ENCODE measurements around the gene FAH. TPM values are rescaled to one million over a fixed set of nuclear protein-coding genes. Genes with fewer than 3 reads are reported as not detected.

The FAH gene
- total RNA-seq, 1 donor = 17.7 TPM

DNA sequence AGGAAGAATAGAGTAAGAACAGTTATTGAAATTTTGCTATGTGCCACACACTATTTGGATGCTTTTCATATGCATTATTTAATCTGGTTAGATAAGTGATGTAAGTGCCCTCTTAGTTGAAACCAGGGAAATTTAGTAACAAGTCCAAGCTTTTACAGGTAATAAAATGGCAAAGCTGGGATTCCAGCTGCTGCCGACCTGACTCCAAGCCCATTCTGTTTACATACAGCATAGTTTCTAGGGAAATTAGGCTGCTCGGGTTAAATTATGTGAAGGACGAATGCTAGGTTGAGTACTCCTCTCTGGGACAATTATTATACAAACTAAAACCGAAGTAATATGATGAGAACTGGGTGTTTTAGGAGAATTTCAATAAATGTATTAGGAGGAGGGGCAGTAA lies 38.7 kb upstream of the FAH start:
- DNase-seq (ENCODE audit: insufficient read length, low spot score, missing footprints) = no peak
- Histone ChIP-seq H3K79me2 (ENCODE audit: insufficient read depth, low read length) (peaks cover 82% of the 10 kb centered on the region), H4K20me1 (ENCODE audit: insufficient read depth, low read length) (peaks cover 11% of the 10 kb centered on the region), H3K27me3 (ENCODE audit: insufficient read depth, low read length) (no peaks in the 10 kb centered on the region), H3K27ac (ENCODE audit: low read depth, low read length) (no peak overlapping the region), H3K4me3 (ENCODE audit: insufficient read depth, low read length) (no peak overlapping the region), H3K36me3 (ENCODE audit: insufficient read depth, low read length) (peaks cover 3% of the 10 kb centered on the region), H3K9me3 (ENCODE audit: low read depth, low read length) (no peaks in the 10 kb centered on the region), H3K4me2 (ENCODE audit: insufficient read depth, low read length) (no peak overlapping the region), H2AFZ (ENCODE audit: low read length) (no peak overlapping the region), H3K4me1 (ENCODE audit: insufficient read depth, low read length) (peaks cover 5% of the 10 kb centered on the region)
- TF ChIP-seq, protein P1, sequence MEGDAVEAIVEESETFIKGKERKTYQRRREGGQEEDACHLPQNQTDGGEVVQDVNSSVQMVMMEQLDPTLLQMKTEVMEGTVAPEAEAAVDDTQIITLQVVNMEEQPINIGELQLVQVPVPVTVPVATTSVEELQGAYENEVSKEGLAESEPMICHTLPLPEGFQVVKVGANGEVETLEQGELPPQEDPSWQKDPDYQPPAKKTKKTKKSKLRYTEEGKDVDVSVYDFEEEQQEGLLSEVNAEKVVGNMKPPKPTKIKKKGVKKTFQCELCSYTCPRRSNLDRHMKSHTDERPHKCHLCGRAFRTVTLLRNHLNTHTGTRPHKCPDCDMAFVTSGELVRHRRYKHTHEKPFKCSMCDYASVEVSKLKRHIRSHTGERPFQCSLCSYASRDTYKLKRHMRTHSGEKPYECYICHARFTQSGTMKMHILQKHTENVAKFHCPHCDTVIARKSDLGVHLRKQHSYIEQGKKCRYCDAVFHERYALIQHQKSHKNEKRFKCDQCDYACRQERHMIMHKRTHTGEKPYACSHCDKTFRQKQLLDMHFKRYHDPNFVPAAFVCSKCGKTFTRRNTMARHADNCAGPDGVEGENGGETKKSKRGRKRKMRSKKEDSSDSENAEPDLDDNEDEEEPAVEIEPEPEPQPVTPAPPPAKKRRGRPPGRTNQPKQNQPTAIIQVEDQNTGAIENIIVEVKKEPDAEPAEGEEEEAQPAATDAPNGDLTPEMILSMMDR (IDR thresholded peaks at IDR 0.05; ENCODE audit: extremely low read depth, low read depth, low read length) = no peak

GRCh38 chr15:80115021-80115420 lies 37.8 kb upstream of the FAH start:
- TF ChIP-seq, protein P1 (IDR thresholded peaks at IDR 0.05; ENCODE audit: extremely low read depth, low read depth, low read length) = no peak
- DNase-seq (ENCODE audit: insufficient read length, low spot score, missing footprints) = no peak
- no peaks in the 10 kb centered on the region for H3K27me3 ChIP-seq (ENCODE audit: insufficient read depth, low read length)

DNA sequence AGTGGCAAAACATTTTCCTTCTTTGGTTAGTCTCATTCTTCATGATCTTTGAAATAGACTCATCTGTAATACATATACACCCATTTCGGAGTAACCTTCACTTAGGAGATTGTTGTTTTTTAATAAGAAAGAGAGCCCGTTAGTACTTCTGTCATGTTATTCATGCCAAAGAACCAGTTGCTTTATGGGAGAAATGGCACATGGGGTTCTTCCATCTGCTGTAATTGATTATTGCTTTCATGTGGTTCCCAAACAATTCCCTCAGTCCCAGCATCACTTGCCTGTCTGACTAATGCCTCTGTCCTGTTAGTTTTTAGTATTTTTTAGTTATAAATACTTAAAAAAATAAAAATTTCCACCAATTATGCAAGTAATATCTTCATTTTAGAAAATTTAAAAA lies 33.8 kb upstream of the FAH start:
- TF ChIP-seq, protein P1 (IDR thresholded peaks at IDR 0.05; ENCODE audit: extremely low read depth, low read depth, low read length) = no peak
- no peak overlapping the region for H3K4me2 ChIP-seq (ENCODE audit: insufficient read depth, low read length)
- H4K20me1 ChIP-seq (ENCODE audit: insufficient read depth, low read length) = no peaks in the 10 kb centered on the region
- no peaks in the 10 kb centered on the region for H3K9me3 ChIP-seq (ENCODE audit: low read depth, low read length)
- peaks cover 18% of the 10 kb centered on the region for H3K36me3 ChIP-seq (ENCODE audit: insufficient read depth, low read length)
- no peak overlapping the region for H3K27ac ChIP-seq (ENCODE audit: low read depth, low read length)
- no peak overlapping the region for H3K4me3 ChIP-seq (ENCODE audit: insufficient read depth, low read length)
- H3K4me1 ChIP-seq (ENCODE audit: insufficient read depth, low read length) = no peaks in the 10 kb centered on the region
- H3K27me3 ChIP-seq (ENCODE audit: insufficient read depth, low read length) = no peaks in the 10 kb centered on the region
- H3K79me2 ChIP-seq (ENCODE audit: insufficient read depth, low read length) = peaks cover 60% of the 10 kb centered on the region
- DNase-seq (ENCODE audit: insufficient read length, low spot score, missing footprints) = no peak
- no peak overlapping the region for H2AFZ ChIP-seq (ENCODE audit: low read length)

More at GRCh38 chr15:80115021-80115420, 37.8 kb upstream of the FAH start:
- peaks cover 7% of the 10 kb centered on the region for H4K20me1 ChIP-seq (ENCODE audit: insufficient read depth, low read length)
- H3K4me2 ChIP-seq (ENCODE audit: insufficient read depth, low read length) = no peak overlapping the region
- peaks cover 5% of the 10 kb centered on the region for H3K4me1 ChIP-seq (ENCODE audit: insufficient read depth, low read length)
- no peaks in the 10 kb centered on the region for H3K9me3 ChIP-seq (ENCODE audit: low read depth, low read length)
- H3K79me2 ChIP-seq (ENCODE audit: insufficient read depth, low read length) = peaks cover 78% of the 10 kb centered on the region
- H2AFZ ChIP-seq (ENCODE audit: low read length) = no peak overlapping the region
- H3K4me3 ChIP-seq (ENCODE audit: insufficient read depth, low read length) = no peak overlapping the region
- no peaks in the 10 kb centered on the region for H3K36me3 ChIP-seq (ENCODE audit: insufficient read depth, low read length)
- no peak overlapping the region for H3K27ac ChIP-seq (ENCODE audit: low read depth, low read length)

DNA sequence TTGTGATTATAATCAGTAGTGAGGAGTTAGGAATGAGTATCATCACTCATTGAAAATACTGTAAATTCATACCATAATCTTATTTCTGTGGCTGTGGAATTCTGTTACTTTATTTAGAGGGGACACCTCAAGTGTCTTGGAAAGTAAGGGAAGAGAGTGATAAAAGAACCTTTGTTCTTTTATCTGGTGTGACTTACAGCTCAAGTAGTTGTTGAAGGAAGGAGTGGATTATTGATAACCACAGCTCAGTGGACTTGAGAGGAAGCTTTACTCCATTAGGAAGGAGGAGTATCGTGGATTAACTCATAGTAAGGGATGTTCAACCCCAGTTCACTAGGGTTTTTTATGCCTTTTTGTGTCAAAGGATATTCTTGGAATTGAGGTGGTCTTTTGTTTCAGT lies 32.2 kb upstream of the FAH start:
- peaks cover 48% of the 10 kb centered on the region for H3K79me2 ChIP-seq (ENCODE audit: insufficient read depth, low read length)
- H3K27me3 ChIP-seq (ENCODE audit: insufficient read depth, low read length) = no peaks in the 10 kb centered on the region
- no peak for DNase-seq (ENCODE audit: insufficient read length, low spot score, missing footprints)
- no peak overlapping the region for H2AFZ ChIP-seq (ENCODE audit: low read length)
- H3K4me2 ChIP-seq (ENCODE audit: insufficient read depth, low read length) = no peak overlapping the region
- peaks cover 18% of the 10 kb centered on the region for H3K36me3 ChIP-seq (ENCODE audit: insufficient read depth, low read length)
- TF ChIP-seq, protein P1 (IDR thresholded peaks at IDR 0.05; ENCODE audit: extremely low read depth, low read depth, low read length) = no peak
- H4K20me1 ChIP-seq (ENCODE audit: insufficient read depth, low read length) = no peaks in the 10 kb centered on the region
- H3K4me3 ChIP-seq (ENCODE audit: insufficient read depth, low read length) = no peak overlapping the region
- no peaks in the 10 kb centered on the region for H3K4me1 ChIP-seq (ENCODE audit: insufficient read depth, low read length)
- H3K9me3 ChIP-seq (ENCODE audit: low read depth, low read length) = no peaks in the 10 kb centered on the region
- H3K27ac ChIP-seq (ENCODE audit: low read depth, low read length) = no peak overlapping the region

All from osteoblast (primary cell).